Ecto neural progenitor cell (in vitro differentiated cells): ENCODE measurements around the gene CERS1.

ENCODE experiments used
- DNase-seq: peaks from one replicate; pipeline ENCODE4 v3.0.0-alpha.2; 2018; ENCODE audit warnings: low spot score

The CERS1 gene

DNA sequence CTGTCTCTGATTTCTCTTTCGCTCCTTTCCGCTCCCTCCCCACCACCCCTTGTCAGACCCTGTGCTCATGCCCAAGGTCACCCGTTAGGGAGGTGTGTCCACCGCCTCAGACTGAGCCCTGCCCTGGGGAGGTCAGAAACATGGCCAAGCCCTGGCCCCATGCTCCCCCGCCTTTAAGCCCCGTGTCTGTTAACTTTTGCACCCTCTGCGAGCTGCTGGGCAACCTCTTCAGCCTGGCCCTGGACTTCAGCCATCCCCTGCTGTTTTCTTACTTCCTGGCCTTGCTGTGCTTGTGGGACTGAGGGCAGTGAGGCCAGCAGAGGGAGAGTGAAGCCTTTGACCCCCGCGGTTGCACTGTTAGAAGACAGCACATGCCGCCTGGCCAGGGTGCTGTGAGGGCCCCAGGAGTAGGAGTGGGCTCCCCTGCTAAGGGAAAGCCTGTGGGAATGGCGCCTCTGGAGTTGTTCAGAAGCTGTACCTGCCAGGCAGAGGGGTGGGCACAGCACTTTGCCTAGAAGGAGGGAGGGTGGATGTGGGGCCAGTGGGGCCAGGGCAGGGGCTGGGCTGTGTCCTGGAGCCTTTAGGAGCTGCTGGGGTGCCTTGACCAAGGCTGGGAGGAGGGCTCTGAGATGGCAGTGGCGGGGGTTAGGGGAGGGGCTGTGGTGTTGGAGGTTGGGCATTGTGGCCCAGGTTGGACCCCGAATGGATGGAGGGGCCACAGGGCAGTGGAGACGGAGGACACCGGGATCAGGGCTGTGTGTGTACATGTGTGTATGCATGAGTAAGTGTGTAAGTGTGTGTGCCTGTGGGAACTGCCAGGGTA, 56.3 kb downstream of the CERS1 start:
- DNase-seq: no peak

DNA sequence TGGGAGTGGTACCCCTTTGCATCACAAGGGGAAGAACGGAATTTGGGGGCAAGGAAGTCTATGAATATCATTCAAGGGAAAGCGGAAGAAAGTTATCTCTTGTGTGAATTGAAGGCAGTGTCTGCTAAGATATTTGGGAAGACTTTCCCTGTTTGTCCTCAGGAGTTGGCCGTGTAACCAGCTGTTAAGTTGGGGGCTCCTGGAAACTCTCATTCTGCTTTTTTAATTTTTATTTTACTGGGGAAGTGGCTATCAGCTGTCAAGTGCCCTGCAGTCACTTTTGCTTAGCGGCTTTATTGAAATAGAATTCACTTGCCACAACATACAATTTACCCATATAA, 61.3 kb downstream of the CERS1 start:
- no peak for DNase-seq

DNA sequence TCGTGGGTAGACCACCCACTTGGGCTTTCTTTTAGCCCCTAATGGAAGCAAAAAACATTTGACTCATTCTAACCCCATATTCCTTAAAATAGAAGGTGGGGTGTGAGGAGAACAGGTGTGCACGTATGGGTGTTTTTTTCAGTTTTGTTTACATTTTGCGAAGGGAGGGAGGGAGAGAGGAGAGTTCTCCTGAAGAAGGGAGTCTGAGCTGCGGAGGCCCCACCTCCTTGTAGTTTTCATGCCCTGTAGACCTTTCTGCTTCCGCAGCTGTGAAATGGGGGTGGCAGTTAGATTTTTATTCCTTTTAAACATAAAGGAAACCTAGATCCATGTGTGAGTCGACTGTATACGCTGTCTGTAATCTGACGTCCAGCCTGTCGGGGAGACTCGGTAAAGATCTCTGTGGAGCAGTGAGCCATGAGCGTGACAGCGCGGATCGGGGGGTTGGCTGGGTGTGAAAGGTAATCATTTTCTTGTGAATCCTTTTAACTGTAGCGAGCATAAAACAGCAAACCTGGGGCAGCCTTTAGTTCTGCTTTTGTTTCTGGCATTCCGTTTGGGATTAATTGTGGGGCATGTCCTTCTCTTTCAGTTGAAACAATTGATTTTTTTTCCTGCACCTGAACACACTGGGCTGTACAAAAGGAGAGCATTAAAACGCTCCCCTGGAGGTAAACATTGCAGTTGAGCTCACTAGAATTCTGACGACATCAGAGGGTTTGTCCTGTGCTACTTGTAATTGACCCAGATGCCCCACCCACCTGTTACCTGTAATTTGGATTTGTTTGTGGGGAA, 61.9 kb downstream of the CERS1 start:
- no peak for DNase-seq

GRCh38 chr19:18833141-18833476, 62.8 kb downstream of the CERS1 start:
- DNase-seq: no peak

GRCh38 chr19:18832306-18833140, 63.4 kb downstream of the CERS1 start:
- peak; percentile 69 for DNase-seq

DNA sequence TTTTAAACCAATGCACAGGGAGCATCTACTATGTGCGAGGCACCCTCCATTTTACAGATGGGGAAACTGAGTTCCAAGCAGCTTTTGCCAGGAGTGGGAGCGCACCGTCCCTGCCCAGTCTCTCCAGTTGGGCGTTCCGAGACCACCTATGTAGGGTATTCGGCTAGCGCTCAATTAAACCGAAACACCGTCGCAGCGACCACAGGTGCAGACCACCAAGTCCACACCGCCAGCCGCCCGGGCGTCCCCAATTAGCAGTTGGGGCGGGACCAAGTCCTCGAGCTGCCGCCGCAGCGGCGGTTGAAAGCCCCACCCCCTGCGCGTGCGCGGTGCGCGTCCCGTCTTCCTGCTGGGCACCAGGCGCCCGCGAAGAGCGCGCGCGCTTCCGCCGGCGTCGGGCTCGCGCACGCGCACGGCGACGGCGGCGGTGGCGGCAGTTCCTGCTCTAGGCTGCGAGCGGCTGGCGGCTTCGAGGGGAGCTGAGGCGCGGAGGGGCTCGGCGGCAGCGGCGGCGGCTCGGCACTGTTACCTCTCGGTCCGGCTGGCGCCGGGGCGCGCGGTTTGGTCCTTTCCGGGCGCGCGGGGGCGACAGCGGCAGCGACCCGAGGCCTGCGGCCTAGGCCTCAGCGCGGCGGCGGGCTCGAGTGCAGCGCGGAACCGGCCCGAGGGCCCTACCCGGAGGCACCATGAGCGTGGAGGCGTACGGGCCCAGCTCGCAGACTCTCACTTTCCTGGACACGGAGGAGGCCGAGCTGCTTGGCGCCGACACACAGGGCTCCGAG, 64.2 kb downstream of the CERS1 start, which contains the start of gene UPF1:
Gene UPF1, plus strand, starts transcription at position 436 of the 782 bp plus-strand sequence. Its CDS starts 251 bp downstream, at position 687.
- peak; percentile 96 for DNase-seq

GRCh38 chr19:18830488-18830887, 65.5 kb downstream of the CERS1 start:
- no peak for DNase-seq

DNA sequence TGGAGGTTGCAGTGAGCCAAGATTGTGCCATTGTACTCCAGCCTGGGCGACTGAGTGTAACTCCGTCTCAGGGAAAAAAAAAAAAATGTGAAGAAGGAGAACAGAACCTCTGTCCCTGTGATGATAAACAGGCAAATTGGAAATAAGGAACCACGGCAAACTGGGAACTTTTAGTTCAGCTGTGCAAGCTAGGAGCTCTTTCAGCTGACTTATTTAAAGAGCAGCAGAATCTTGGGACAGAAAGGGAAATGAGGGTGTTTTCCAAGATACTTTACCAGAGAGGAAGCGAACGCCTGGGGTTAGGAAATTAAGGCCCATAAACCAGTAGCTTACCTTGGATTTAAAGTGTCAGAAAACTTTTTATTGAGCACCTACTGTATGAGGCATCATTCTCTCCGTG, 67.2 kb downstream of the CERS1 start:
- no peak for DNase-seq
